Epithelial cell of esophagus (primary cell): ENCODE results near the gene ASB7.

Experiments used
- DNase-seq: peaks from one replicate; pipeline ENCODE4 v3.0.0; 2010; ENCODE audit warnings: low read depth
- H3K4me3 ChIP-seq: 2 replicates; pipeline ENCODE4 v1.5.1; 2011; ENCODE audit warnings: mild to moderate bottlenecking, low read length, control low read depth
- TF ChIP-seq, protein P1 (sequence below): IDR thresholded peaks from 2 replicates; pipeline ENCODE4 v1.5.1; 2011; ENCODE audit warnings: low read depth, mild to moderate bottlenecking, low read length, control low read depth, inconsistent platforms; ENCODE audit not compliant: insufficient read depth; ENCODE audit errors: missing control alignments

Gene ASB7

DNA sequence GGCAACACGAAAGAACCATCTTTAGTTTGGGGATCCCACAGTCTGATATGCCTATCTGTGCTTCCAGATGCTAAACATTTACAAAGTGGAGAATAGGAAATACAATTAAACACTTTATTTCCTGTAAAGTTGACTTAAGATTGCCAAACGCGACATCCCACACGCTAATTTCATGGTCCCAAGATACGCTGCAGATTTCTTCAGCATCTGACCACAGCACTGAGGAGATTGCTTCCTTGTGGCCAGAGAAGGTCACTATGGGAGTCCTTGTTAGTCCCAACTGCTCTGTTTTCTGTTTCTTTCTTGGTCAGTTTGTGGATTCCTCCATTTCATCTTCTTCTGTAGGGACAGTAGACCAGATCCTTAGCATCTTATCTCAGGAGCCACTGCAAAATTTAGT, 43.3 kb downstream of the ASB7 start:
- no peak overlapping the region for H3K4me3 ChIP-seq
- no peak for DNase-seq
- TF ChIP-seq, protein P1, sequence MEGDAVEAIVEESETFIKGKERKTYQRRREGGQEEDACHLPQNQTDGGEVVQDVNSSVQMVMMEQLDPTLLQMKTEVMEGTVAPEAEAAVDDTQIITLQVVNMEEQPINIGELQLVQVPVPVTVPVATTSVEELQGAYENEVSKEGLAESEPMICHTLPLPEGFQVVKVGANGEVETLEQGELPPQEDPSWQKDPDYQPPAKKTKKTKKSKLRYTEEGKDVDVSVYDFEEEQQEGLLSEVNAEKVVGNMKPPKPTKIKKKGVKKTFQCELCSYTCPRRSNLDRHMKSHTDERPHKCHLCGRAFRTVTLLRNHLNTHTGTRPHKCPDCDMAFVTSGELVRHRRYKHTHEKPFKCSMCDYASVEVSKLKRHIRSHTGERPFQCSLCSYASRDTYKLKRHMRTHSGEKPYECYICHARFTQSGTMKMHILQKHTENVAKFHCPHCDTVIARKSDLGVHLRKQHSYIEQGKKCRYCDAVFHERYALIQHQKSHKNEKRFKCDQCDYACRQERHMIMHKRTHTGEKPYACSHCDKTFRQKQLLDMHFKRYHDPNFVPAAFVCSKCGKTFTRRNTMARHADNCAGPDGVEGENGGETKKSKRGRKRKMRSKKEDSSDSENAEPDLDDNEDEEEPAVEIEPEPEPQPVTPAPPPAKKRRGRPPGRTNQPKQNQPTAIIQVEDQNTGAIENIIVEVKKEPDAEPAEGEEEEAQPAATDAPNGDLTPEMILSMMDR = no peak

GRCh38 chr15:100648951-100649350, 46.6 kb downstream of the ASB7 start:
- no peak overlapping the region for H3K4me3 ChIP-seq
- TF ChIP-seq, protein P1 = no peak
- DNase-seq = no peak

DNA sequence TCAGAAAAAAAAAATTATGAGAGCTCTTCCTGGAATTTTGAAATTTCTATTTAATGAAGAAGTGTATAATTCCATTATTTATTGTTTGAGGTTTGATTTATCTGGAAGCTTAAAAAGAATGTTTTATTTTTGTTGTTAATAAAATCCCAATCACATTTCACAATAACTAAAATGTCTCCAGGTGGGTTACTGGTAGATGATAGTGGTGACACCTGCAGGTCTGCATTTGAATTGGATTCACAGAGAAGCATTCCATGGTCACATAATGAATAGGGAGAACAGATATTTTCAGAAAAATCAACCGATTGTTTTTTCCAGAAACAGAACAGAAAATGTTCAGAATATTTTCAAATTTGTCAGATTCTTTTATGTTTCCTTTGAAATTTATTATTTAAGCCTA, 48.3 kb downstream of the ASB7 start:
- no peak overlapping the region for H3K4me3 ChIP-seq
- TF ChIP-seq, protein P1 = peak; percentile 31
- DNase-seq = peak; percentile 18

- no peak for DNase-seq
- no peak overlapping the region for H3K4me3 ChIP-seq
- TF ChIP-seq, protein P1 = no peak
Observed at GRCh38 chr15:100651253-100651652, 48.9 kb downstream of the ASB7 start.

DNA sequence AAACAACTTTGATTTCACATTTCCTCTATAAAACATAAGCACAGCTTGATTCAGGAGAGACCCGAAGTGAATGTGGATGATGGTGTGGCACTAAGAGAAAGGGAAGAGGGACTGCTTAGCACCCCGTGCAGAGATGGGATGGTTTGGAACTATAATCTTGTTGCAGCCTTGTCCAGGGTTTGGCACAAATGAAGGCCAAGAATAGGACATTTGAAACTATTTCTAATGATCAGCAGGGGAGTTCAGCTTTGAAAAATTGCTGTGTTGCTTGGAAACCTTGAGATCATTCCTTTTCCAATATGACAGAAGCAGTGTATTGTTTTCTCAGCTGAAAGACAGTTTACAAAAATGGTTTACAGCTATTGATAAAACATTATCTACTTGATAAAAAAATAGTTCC, 49.7 kb downstream of the ASB7 start:
- no peak overlapping the region for H3K4me3 ChIP-seq
- TF ChIP-seq, protein P1 = no peak
- DNase-seq = no peak

- DNase-seq = no peak
- TF ChIP-seq, protein P1 = no peak
Observed at GRCh38 chr15:100653608-100654007, 51.2 kb downstream of the ASB7 start.

DNA sequence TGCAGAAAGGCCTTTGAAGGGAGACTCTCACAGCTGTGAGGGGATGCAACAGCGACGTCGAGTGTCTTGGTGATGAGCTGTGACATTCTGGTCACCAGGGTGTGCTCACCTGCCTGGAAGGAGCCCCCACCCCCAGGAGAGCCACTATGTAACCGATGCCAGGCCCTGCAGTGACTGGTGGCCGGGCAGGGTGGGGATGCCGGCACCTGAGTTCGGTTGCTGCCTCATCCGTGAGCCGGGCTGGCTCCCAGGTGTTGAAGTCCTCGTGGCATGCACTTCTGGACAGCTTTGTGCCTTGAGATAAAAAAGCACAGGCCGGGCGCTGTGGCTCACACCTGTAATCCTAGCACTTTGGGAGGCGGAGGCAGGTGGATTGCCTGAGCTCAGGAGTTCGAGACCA, 56.5 kb downstream of the ASB7 start:
- no peak overlapping the region for H3K4me3 ChIP-seq
- TF ChIP-seq, protein P1 = no peak
- no peak for DNase-seq

More at GRCh38 chr15:100653608-100654007, 51.2 kb downstream of the ASB7 start:
- no peak overlapping the region for H3K4me3 ChIP-seq
